HG02571 (cell line): ENCODE measurements around the gene SEMA3B.
"Not testable (repeated sequence)": the region's sequence is repeated elsewhere in the genome, so short reads cannot be mapped to it uniquely, and the experiment has no call there.

Experiments
- ATAC-seq: cut with Tn5 transposase; IDR thresholded peaks from one replicate; pipeline ENCODE4 v1.9.1; 2021; ENCODE audit warnings: mild to moderate bottlenecking, moderate library complexity; ENCODE audit not compliant: unreplicated experiment

Gene SEMA3B

DNA sequence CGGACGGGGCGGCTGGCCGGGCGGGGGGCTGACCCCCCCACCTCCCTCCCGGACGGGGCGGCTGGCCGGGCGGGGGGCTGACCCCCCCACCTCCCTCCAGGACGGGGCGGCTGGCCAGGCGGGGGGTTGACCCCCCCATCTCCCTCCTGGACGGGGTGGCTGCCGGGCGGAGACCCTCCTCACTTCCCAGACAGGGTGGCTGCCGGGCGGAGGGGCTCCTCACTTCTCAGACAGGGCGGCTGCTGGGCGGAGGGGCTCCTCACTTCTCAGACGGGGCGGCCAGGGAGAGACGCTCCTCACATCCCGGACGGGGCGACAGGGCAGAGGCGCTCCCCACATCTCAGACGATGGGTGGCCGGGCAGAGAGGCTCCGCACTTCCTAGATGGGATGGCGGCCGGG, 43.1 kb downstream of the SEMA3B start:
- not testable (repeated sequence) for ATAC-seq

DNA sequence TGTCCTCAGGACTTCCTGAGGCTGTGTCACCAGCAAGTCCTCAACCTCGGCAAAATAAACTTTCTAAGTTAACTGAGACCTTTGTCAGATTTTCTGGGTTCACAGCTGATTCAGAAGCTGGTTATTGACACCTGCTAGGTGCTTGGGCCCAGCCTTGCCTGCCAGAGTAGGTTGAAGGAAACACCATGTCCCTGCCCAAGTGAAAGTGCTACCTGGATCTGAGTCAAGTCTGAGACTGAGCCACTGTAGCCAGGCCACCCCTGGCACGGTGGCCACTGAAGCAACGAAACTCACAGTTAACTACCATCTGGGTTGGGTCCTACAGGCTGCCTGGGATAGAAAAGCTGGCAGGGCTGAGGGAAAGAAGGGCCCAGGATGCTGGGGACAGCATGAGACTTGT, 45.4 kb downstream of the SEMA3B start:
- no peak for ATAC-seq

DNA sequence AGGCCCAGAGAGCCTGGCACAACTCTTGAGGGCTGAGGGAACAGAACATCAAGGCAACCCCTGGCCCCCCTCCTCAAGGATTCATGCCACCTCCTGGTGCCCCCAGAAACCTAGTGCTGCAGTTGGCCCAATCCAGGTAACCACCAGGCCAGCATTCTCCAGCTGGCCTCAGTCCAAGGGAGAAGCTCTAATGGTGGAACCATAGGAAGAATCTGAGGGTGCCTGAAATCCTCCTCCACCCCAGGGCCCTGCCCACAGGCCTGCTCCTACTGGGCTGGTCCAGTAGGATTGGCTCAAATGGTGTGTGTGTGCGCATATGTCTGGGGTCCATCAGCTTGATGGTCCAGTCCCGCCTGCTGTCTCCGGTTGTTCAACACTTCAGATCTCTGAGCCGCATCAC, 45.9 kb downstream of the SEMA3B start:
- ATAC-seq: no peak

DNA sequence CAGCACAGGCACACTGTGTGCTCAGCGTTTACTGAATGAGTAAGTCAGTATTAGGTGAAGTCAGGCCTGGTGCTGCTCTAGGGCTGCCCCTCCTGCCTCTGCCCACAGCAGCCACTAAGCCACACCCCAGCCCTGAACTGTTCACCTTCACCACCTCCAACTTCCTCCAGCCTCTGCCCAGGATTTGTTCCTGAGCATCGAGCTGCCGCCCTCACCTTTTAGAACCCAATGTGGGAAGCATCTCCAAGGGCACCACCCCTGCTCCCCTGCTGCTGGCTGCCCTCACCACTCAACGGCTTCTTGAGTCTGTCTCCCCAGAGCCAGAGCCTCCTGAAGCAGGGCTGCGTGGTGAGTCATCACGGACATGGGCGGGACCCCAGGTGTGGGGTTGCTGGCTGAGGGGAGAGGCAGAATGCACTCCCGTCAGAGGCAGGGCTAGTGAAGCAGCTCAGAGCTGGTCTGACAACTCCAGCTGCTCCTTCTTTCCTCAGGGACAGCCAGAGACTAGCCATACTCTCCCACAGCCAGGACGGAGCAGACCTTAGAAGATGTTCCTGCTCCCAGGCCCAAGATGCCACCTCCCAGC, 47.8 kb downstream of the SEMA3B start:
- ATAC-seq: no peak

DNA sequence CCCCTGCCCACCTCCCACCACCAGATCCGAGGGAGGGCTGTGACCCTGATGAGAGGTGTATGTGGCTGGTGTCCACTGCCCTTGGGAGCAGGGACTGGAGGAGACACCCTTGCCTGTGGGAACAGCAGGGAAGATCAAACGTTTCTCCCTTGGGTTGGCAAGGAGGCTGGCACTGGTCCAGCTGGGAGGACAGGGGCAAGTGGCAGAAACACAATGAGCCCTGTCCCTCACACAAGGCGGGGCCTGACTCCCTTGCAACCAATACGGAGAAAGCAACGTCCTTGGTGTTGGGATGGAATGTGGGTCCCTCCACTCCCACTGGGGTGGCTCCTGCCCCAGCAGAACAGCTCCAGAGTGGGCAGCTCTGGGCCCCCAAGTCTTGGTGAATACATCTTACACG, 48.4 kb downstream of the SEMA3B start:
- ATAC-seq: no peak

DNA sequence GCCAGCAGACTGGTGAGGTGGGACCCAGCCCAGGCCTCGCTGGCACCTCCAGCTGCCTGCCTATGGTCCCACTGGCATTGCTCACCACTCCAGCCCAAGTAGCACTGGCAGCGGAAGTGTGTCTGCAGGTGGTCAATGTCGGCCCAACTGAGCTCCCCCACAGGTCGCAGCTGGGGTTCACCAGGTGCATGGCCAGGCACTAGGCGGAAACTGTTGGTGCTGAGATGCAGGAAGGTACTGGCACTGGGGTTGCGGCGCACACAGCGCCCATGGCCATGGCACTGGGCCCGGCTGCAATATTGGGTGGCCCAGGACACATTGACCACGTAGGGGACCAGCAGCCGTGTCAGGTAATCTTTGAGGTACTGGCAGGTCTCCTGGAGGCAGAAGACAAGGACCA, 49.2 kb downstream of the SEMA3B start:
- no peak for ATAC-seq

DNA sequence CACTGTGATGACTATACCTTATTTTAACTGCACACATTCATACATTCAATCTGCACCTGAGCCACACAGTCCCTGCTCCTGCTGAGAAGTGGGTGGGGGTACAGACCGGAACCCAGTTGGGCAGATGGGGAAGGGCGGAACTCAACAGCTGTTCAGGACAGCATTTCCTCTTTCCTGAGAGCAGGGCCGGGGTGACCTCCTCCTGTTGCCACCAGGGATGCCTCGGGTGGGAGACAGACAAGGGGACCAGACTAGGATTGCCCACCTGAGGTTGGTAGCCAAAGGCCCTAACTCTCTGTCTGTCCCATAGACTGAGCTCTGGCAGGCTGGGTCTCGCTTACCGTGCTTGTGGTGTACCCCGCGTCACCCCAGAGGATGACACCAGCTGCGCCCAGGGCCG, 49.7 kb downstream of the SEMA3B start:
- ATAC-seq: no peak

DNA sequence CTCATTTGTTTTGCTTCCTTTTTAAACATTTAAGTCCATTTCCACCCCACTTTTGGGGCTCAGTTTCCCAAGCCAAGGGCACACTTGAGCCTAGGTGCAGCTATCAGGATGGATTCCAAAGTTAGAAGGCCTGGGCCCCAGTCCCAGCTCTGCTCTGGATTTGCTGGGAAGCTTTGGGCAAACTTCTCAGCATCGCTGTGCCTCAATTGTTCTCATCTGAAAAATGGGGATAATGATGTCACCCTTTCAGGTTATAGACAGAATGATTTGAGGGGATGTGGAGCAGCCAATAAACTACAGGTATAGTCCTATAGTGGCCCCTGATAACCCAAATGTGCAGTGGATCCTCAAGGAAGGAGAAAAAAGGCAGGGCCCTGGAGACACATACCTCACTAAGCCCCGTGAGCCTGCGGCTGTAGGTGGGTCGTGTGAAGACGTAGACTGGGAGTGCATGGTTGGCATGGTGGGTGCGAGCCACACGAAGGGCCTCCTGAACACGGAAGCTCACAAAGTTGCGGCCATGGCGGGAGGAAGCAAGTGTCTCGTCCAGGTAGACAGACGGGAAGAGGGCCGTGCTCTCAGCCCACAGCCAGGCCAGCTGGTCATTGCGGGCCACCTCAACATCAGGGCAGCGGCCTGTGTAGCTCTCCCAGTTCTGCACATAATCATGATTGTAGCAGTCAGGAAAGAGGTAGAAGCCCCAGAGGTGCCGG, 50.4 kb downstream of the SEMA3B start:
- ATAC-seq: no peak

DNA sequence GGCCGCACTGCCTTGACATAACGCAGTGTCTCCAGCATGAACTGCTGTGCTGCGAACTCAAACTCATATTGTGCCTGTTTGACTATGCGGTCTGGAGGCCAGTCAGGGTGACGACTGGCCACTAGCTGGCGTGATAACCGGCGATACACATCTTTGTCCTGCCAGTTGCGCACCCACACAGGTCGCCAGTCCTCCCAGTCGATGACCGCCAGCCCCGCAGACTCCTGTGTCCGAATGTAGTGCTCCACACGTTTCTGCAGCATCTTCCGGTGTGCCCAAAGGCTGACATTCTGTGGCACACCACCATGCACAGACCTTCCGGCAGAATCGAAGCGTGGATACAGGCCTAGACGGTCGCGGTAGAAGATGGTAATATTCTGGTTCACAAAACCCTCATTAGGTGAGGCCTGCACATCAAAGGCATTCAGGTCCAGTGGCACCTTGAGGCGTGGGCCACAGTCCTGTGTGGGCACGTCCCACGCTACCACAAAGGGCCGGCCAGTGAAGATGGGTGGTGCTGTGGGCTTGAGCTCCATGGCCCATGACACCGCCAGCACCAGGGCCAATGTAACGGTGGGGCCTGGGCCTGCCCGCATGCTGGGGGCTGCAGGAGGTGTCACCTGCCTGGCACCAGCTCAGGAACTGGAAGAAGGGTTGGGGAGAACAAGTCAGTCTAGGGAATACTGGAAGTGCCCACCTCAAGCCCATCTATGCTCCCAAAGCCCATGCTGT, 51.1 kb downstream of the SEMA3B start:
- no peak for ATAC-seq

DNA sequence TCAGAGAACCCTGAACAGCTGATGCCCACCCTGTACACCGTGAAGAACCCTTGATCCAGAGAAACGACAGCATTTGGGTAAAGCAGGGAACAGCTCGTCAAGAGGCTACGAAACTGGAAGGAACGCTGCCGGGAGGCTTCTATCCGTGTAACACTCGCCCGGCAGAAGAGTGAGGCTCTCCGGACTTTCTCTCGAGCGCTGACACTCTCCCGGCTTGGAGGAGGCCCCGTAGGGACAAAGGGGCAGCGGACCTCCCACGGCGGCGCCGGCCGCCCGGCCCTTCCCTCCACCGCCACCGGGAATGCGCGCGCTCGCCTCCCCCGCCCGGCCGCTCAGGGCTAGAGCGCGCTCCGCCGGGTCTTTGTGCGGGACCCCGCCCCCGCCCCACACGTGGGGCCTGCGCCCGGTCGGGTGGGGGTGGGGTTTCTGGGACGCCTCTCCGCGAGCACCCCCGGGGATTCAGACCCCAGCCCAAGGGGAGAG, 51.9 kb downstream of the SEMA3B start:
- ATAC-seq: peak; percentile 49

DNA sequence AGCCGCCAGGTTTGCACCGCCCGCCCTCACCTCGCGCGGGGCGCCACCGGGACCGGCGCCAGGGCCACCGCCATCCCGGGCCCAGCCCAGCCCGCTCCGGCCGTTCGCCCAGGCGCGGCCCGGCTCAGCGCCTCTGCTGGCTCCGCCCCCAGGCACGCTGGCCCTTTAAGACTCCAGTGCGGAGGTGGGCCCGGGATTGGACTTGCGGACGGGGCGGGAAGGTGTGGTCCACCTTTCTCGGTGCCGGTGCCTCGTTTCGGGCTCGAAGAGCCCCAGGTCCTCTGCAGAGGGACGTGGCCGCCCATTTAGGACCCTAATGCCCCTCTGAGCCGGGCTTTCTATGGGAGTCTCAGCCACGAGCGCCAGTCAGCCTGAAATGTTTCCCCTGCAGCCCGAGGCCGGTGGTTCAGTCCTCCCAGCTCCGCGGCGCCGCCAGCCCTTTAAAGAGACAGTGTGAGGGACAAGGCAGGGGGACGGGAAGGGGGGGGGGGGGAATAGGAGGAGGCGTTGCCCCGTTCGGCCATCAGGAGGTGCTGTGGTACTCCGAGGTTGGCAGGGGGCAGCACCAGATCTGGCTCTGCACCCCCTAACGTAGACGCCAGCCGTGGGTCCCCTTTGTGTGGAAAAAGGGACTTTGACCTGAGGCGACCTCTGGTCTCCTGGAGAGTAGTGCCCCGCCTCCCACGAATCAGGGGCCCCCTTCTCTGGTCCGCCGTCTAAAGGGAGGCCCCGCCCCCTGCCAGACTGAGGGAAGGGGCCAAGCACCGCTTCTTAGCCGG, 52.6 kb downstream of the SEMA3B start:
- peak; percentile 71 for ATAC-seq

DNA sequence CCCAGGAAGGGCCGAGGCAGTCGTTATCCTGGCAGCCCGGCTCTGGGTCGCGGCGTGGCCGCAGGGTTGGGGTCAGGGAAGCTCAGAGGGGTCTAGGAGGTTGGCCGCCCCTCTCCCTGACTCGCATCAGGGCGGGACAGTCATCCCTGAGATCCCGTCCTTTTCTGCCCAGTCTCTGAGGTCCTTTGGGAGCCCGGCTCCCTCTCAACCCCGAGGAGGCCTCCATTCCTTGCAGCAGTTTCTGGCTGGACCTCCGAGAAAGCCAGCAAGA, 53.1 kb downstream of the SEMA3B start:
- no peak for ATAC-seq

DNA sequence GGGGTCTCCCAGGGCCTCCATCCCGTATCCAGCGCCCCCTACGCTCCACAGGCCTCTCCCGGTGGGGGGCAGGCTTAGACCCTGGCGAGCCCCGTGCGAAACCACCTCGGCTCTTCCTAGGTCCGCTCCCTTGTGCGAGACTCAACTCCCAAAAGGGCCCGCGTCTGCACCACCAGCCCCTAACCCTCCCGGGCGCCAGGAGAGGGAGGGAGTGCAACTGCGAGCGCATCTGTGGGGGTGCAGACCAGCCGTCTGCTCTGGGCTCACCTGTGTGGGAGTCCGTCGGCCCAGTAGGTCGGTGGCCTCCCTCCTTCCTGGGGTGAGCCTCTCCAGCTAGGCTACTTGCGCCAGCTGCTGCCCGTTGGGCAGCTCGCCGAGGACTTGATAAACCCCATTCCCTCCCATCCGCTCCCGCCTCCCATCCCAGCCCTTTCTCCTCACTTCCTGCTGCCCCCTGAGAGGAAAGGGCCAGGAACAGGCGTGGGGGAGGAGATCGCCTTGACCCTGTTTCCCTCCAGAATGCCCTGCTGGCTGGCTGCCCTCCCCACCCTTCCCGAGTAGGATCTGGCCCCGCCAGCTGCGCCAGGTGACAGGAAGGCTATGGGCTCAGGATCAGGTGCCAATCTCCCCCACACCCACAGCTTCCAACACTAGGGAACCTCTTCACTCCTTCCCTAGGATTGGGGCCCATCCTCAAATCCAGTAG, 53.6 kb downstream of the SEMA3B start, which contains the start of gene HYAL2:
TSS of gene HYAL2 (minus strand) at position 360 of the 706 bp plus-strand sequence. CDS start 2,256 bp downstream, outside the sequence.
- no peak for ATAC-seq

DNA sequence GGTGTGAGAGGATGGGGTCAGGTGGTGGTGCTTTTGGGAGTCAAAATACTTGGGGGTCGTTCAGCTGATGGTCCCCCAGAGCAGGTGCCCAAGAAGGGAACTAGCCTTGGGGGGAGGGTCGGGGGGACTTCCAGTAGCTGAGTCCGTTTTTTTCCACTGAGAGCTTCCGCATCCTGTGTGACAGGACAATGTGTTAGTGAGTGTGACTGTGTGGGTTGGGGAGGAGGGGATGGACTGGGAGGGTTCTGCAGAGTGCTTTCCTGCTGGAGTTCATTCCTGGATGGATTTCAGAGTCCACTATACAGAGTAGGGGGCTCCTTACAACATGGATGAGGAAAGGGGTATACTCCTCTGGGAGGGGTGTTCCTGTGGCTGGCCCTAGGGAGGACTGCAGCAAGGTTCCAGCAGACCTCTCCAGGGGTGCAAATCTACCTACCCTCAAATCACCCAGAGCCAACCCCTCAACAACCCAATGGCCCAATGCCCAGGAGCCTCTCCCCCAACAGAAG, 54.2 kb downstream of the SEMA3B start:
- ATAC-seq: no peak

DNA sequence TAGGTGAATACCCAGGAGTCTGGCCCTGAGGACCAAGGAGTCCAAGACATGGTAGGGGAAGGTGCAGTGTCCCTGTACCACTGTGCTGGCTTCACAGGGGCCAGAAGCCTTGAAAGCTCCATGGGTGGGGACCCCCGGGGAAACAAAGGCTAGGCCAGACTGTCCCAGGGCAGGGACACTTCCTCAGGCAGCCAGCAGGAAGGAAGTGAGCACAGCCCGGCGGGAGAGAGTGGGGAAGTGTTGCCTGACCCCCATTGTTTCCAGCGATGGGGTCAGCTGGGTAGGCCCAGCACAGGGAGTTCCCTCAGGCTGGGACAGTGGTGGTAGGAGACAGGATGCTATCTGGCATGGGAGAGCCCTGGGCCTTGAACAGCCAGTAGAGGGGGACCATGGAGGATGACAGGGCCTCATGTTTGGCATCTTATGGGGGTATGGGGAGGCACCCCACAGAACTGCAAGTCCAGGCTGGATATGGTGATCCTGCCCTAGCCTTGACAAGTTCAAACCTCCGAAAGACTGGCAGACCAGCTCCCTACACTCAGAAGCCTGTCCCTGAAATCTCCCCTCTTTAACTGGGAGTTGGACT, 54.8 kb downstream of the SEMA3B start:
- ATAC-seq: no peak

DNA sequence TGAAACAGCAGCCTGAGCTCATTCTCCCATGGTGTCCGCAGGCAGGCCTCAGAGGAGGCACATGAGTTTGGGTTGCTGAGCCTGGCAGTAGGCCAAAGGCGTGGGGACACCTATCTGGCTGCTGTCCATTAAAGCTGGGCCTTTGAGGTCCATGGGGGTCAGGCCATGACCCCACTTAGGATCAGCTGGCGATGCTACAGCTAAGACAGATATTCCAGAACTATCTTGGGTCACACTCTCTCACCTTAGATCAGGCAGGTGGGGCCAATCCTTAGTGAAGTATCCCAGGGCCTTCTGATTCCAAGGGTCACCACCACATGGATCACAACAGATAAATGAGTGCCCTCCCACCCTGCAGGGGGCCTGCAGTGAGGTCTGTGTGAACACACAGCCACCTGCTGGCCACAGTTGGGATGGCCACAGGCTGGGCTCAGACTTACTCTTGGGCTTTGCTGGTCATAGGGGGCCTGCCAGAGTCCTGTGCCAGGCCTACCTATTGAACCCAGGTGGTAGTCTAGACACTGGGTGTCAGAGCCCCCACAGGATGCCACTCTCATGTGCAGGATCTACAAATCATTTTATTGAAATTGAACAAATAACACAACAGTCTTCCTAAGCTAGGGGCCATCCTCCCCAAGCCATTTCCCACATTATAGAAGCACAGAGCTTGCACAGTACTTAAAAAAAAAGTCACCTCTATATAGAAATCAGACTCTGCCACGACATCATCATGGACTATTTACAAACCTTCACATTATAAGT, 55.6 kb downstream of the SEMA3B start:
- ATAC-seq: no peak

DNA sequence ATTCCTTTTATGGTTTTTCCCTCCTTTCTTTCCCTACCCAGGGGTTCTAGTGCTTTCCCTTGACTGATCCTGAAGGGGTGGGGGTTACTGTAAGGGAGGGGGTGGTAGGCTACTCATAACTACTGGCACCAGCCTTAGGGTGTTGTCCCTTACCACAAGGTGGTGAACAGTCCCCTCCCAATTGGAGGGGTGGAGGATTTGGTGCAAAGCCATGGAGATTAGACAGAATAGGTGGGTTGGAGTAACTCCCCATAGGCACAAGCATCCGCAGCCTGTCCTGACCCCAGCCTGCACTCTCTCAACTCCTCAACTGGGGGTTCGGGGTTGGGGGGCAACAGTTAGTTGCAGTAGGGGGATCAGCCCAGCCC, 56.1 kb downstream of the SEMA3B start:
- no peak for ATAC-seq

DNA sequence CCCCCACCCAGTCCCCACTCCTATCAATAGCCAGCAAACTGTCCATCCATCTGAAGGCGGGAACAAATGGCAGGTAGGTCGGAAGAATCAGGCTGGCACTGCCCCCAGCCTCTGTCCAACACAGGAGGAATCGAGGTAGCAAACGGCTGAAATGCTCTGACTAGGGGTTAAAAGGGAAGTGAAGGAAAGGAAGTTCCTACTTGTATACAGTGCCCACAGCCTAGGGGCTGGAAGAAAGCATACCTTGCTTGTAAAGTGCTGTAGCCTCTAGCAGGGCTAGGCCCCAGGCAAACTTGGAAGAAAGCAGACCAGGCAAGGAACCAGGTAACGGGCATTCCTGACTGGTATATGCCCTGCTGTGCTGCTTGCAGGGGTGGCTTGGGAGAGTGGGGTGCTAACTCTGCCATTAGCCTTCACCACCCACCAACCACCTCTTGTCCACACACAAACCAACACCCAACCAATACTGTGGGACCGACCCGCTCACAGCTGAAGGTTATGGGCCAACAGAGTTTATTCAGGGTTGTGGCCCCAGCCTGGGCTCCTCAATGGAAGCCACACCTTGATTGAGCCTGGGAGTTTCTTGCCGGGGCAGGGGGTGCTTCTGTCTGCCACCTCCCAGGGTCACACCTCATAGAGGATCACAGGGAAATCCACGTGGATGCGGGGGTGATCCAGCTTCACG, 56.7 kb downstream of the SEMA3B start:
- no peak for ATAC-seq

DNA sequence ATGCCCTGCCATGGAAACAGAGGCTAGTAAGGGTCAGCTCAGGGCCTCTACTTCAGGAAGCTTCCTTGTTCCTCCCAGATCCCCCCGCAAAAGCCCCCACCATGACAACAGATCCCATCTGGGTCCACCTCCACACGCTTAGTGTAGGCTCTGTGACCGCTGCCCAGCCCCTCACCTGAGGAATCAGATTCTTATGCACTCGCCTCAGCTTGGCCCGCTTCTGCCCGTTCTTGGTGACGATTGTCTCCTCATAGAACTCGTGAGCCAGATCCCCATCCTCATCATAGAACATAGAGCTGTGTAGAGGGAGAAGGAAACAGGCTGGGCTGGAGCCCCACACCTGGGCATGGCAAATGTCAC, 57.2 kb downstream of the SEMA3B start:
- no peak for ATAC-seq
